HepG2 (cell line): ENCODE measurements around the gene RAB30.

Source experiments
- CBX5 ChIP-seq: sonication (generic); formaldehyde crosslinking; IDR thresholded peaks from 2 replicates; pipeline ENCODE4 v1.4.0; 2020; ENCODE audit warnings: missing genetic modification reagents, borderline replicate concordance
- CC2D1A ChIP-seq: sonication (generic); formaldehyde crosslinking; IDR thresholded peaks from 2 replicates; pipeline ENCODE4 v1.8.1; 2023; ENCODE audit warnings: mild to moderate bottlenecking, missing genetic modification reagents
- POLR2A ChIP-seq, 2 experiments: IDR thresholded peaks; 2 replicates each; pipeline ENCODE4 v1.6.1; 2011; ENCODE audit warnings: low read depth in 2 of 2, low read length in 2 of 2, mild to moderate bottlenecking in 1 of 2, moderate library complexity in 1 of 2; ENCODE audit not compliant: insufficient read depth in 1 of 2
- RBM39 ChIP-seq: fragments of 200-400 bp; formaldehyde crosslinking; IDR thresholded peaks from one replicate; pipeline ENCODE4 v1.6.1; 2018; ENCODE audit warnings: antibody characterized with exemption, mild to moderate bottlenecking, low read depth, low read length; ENCODE audit not compliant: poor library complexity, severe bottlenecking
- SIN3A ChIP-seq: IDR thresholded peaks from 2 replicates; pipeline ENCODE4 v1.6.1; 2011; ENCODE audit warnings: low read depth, mild to moderate bottlenecking, control low read depth, low read length, borderline replicate concordance
- ZFY ChIP-seq: sonication (generic); formaldehyde crosslinking; IDR thresholded peaks from 2 replicates; pipeline ENCODE4 v1.4.0; 2020; ENCODE audit warnings: missing genetic modification reagents
- ZNF124 ChIP-seq: sonication (generic); formaldehyde crosslinking; IDR thresholded peaks from 2 replicates; pipeline ENCODE4 v1.4.0; 2020; ENCODE audit warnings: missing genetic modification reagents
- ZNF207 ChIP-seq: fragments of 450-650 bp; IDR thresholded peaks from 2 replicates; pipeline ENCODE4 v1.6.1; 2016; ENCODE audit warnings: antibody characterized with exemption, borderline replicate concordance
- ZNF263 ChIP-seq: sonication (generic); formaldehyde crosslinking; IDR thresholded peaks from 2 replicates; pipeline ENCODE4 v1.4.0; 2020; ENCODE audit warnings: missing genetic modification reagents
- ZSCAN30 ChIP-seq: sonication (generic); formaldehyde crosslinking; IDR thresholded peaks from 2 replicates; pipeline ENCODE4 v1.5.0; 2020; ENCODE audit warnings: mild to moderate bottlenecking, missing genetic modification reagents
- TF ChIP-seq, protein P1 (sequence below), 2 experiments: fragments of 450-650 bp in 1 of 2; sonication (generic) in 1 of 2; formaldehyde crosslinking in 1 of 2; IDR thresholded peaks; 2 replicates each; pipeline versions ENCODE4 v1.6.1 to v1.8.0; 2016 to 2022; ENCODE audit warnings: antibody characterized with exemption in 1 of 2, mild to moderate bottlenecking in 1 of 2, missing genetic modification reagents in 1 of 2
- TF ChIP-seq, protein P2 (sequence below): sonication (generic); formaldehyde crosslinking; IDR thresholded peaks from 2 replicates; pipeline ENCODE4 v1.5.1; 2020; ENCODE audit warnings: missing genetic modification reagents, mild to moderate bottlenecking, borderline replicate concordance

DNA sequence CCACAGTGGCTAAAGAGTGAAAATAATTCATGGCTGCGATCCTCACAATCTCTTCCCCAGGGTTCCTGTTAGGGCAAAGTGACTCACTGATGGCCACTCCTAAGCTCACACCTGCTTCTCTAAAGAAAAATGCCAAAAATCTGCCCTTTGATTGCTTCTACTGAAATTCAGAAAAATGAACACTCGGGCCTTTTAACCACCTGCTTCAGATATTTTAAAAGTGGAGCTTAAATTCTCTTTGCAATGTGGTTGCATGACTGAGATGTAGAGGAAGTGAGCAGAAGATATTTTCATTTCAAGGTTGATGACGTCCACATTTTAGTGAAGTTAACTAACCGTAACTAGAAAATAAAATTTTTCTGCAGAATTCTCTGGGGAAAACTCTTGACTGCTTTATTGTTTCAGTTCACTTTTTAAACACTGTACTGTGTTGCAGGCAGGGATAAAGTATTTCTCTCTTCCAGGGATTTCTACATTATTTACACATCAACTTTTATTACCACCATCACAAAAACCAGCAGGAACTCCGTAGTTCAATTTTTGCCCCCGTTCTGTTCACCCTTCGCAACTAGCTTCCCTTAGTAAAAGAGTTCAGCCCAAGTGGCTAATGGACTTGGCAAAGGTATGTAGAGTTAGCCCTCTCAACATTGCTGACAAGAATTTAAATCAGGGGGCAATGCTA, 8.5 kb downstream of the RAB30 start:
- TF ChIP-seq CBX5 (CRISPR knock-in tag) (no peak), CC2D1A (no peak), SIN3A (no peak), ZNF124 (CRISPR knock-in tag) (no peak), ZFY (no peak), ZNF207 (no peak), POLR2A (IDR thresholded peaks at IDR 0.05; ENCODE audit: insufficient read depth in 1 of 2, low read depth in 2 of 2, low read length in 2 of 2) (no peak), RBM39 (no peak), ZSCAN30 (no peak), ZNF263 (no peak)
- TF ChIP-seq, protein P1, sequence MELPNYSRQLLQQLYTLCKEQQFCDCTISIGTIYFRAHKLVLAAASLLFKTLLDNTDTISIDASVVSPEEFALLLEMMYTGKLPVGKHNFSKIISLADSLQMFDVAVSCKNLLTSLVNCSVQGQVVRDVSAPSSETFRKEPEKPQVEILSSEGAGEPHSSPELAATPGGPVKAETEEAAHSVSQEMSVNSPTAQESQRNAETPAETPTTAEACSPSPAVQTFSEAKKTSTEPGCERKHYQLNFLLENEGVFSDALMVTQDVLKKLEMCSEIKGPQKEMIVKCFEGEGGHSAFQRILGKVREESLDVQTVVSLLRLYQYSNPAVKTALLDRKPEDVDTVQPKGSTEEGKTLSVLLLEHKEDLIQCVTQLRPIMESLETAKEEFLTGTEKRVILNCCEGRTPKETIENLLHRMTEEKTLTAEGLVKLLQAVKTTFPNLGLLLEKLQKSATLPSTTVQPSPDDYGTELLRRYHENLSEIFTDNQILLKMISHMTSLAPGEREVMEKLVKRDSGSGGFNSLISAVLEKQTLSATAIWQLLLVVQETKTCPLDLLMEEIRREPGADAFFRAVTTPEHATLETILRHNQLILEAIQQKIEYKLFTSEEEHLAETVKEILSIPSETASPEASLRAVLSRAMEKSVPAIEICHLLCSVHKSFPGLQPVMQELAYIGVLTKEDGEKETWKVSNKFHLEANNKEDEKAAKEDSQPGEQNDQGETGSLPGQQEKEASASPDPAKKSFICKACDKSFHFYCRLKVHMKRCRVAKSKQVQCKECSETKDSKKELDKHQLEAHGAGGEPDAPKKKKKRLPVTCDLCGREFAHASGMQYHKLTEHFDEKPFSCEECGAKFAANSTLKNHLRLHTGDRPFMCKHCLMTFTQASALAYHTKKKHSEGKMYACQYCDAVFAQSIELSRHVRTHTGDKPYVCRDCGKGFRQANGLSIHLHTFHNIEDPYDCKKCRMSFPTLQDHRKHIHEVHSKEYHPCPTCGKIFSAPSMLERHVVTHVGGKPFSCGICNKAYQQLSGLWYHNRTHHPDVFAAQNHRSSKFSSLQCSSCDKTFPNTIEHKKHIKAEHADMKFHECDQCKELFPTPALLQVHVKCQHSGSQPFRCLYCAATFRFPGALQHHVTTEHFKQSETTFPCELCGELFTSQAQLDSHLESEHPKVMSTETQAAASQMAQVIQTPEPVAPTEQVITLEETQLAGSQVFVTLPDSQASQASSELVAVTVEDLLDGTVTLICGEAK (IDR thresholded peaks at IDR 0.05): no peak
- TF ChIP-seq, protein P1 (CRISPR knock-in tag; IDR thresholded peaks at IDR 0.05): no peak
- TF ChIP-seq, protein P2, sequence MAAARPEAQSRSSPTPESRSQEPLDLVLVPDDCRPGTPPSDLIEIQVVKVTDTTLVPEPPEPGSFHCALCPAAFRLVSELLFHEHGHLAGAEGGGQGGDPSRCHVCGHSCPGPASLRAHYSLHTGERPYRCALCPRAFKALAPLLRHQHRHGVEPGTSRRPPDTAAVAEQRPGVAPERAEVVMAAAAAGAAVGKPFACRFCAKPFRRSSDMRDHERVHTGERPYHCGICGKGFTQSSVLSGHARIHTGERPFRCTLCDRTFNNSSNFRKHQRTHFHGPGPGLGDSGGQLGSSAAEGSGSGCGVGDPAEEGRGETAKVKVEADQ (CRISPR knock-in tag): no peak
